ENCODE data around the gene MPHOSPH8. TPM values are rescaled to one million over a fixed set of nuclear protein-coding genes. Genes with fewer than 3 reads are reported as not detected.
"Not testable (repeated sequence)": the region's sequence is repeated elsewhere in the genome, so short reads cannot be mapped to it uniquely, and the experiment has no call there.

The MPHOSPH8 gene
- total and polyA plus RNA-seq, 2 of the 4 experiments (the other 2 are of a cell fraction): 11.7 to 16.4 TPM

GRCh38 chr13:19695829-19696228 lies 62.4 kb downstream of the MPHOSPH8 start:
- no peak overlapping the region for H2BK20ac ChIP-seq (ENCODE audit: low read depth, low read length)

GRCh38 chr13:19700963-19701362 lies 67.5 kb downstream of the MPHOSPH8 start:
- H2BK5ac ChIP-seq (ENCODE audit: low read depth, low read length, poor library complexity, severe bottlenecking); H2AK5ac ChIP-seq (ENCODE audit: low read depth, low read length); H3K9ac ChIP-seq (ENCODE audit: low read depth, low read length); H3K23ac ChIP-seq (ENCODE audit: low read depth, low read length); H4K8ac ChIP-seq (ENCODE audit: low read depth in 2 of 2, low read length in 2 of 2); H3K56ac ChIP-seq (ENCODE audit: extremely low read depth, insufficient read depth, low read length); dilution Hi-C loops (cut with HindIII; ENCODE audit: low sequenced_read_pairs, unreplicated experiment); H2AK9ac ChIP-seq (replicated peaks; ENCODE audit: low read depth, low read length, poor library complexity); H3K4me3 ChIP-seq (ENCODE audit: insufficient read depth, low read depth, low read length); H4K91ac ChIP-seq (ENCODE audit: insufficient read depth, low read depth, low read length); H2AFZ ChIP-seq (replicated peaks; ENCODE audit: low read length, poor library complexity); H3K4me2 ChIP-seq (ENCODE audit: low read depth, low read length); H4K5ac ChIP-seq (ENCODE audit: low read depth, low read length); H3K9me3 ChIP-seq (ENCODE audit: control insufficient read depth, insufficient read depth, low read length); H3K9me1 ChIP-seq (ENCODE audit: insufficient read depth, low read length); ATAC-seq (ENCODE audit: low read depth); H3K27ac ChIP-seq (ENCODE audit: insufficient read depth, low read length); H2BK15ac ChIP-seq (ENCODE audit: low read depth, low read length); H3K18ac ChIP-seq (ENCODE audit: low read depth, low read length); H3K27me3 ChIP-seq (ENCODE audit: control insufficient read depth, insufficient read depth, low read length); H2BK20ac ChIP-seq (ENCODE audit: low read depth, low read length); H3K4me1 ChIP-seq (ENCODE audit: control insufficient read depth, insufficient read depth, low read length); H3K36me3 ChIP-seq (ENCODE audit: control insufficient read depth, insufficient read depth, low read length); H3K14ac ChIP-seq (replicated peaks; ENCODE audit: low read depth, low read length); CTCF ChIA-PET; DNase-seq; POLR2A ChIA-PET (ENCODE audit: unreplicated experiment); H4K20me1 ChIP-seq (ENCODE audit: insufficient read depth, low read length); BruUV-seq (replicated peaks); H3K4ac ChIP-seq (ENCODE audit: low read depth, low read length); H2BK120ac ChIP-seq (ENCODE audit: low read depth, low read length): not testable (repeated sequence)
- H3K79me1 ChIP-seq (ENCODE audit: low read depth in 1 of 2, low read length in 2 of 2): peaks cover 3 to 12% of the 10 kb centered on the region in 2 experiments; a peak in 3 of 4 replicates
- WGBS, 2 experiments (ENCODE audit: extremely low coverage in 2 of 2, insufficient read length in 1 of 2): no CpG with 5 or more reads among the region's 5 CpGs
- intact Hi-C loops (cut with micrococcal nuclease): loop anchor here (10.0 kb wide), 1 partner anchor 254 kb away; the partner anchor contains the start of gene ZMYM2
- in situ Hi-C loops (cut with MboI; ENCODE audit: low sequenced_read_pairs): loop anchor here (10.0 kb wide), 1 partner anchor 496 kb away; no protein-coding TSS in a partner anchor

More at GRCh38 chr13:19695829-19696228, 62.4 kb downstream of the MPHOSPH8 start:
- Histone ChIP-seq H2BK15ac (ENCODE audit: low read depth, low read length) (no peak overlapping the region), H3K4ac (ENCODE audit: low read depth, low read length) (no peak overlapping the region), H3K56ac (ENCODE audit: extremely low read depth, insufficient read depth, low read length) (no peak overlapping the region), H3K79me1 (ENCODE audit: low read depth in 1 of 2, low read length in 2 of 2) (peaks cover 12 to 48% of the 10 kb centered on the region in 2 experiments), H4K5ac (ENCODE audit: low read depth, low read length) (no peak overlapping the region), H4K20me1 (ENCODE audit: insufficient read depth, low read length) (no peaks in the 10 kb centered on the region), H3K4me3 (ENCODE audit: insufficient read depth, low read depth, low read length) (no peak overlapping the region), H3K27ac (ENCODE audit: insufficient read depth, low read length) (no peak overlapping the region), H3K23ac (ENCODE audit: low read depth, low read length) (no peak overlapping the region), H2BK120ac (ENCODE audit: low read depth, low read length) (no peak overlapping the region), H4K8ac (ENCODE audit: low read depth in 2 of 2, low read length in 2 of 2) (no peak overlapping the region), H3K18ac (ENCODE audit: low read depth, low read length) (no peak overlapping the region), H2AK9ac (replicated peaks; ENCODE audit: low read depth, low read length, poor library complexity) (no peak overlapping the region), H3K4me2 (ENCODE audit: low read depth, low read length) (no peak overlapping the region), H3K36me3 (ENCODE audit: control insufficient read depth, insufficient read depth, low read length) (0 out of 2 replicates have a peak, but pooled peaks cover 4% of the 10 kb centered on the region), H2BK5ac (ENCODE audit: low read depth, low read length, poor library complexity, severe bottlenecking) (no peak overlapping the region), H2AK5ac (ENCODE audit: low read depth, low read length) (no peak overlapping the region), H3K27me3 (ENCODE audit: control insufficient read depth, insufficient read depth, low read length) (no peaks in the 10 kb centered on the region), H3K14ac (replicated peaks; ENCODE audit: low read depth, low read length) (no peak overlapping the region), H3K4me1 (ENCODE audit: control insufficient read depth, insufficient read depth, low read length) (peaks cover 6% of the 10 kb centered on the region), H2AFZ (replicated peaks; ENCODE audit: low read length, poor library complexity) (no peak overlapping the region), H4K91ac (ENCODE audit: insufficient read depth, low read depth, low read length) (no peak overlapping the region), H3K9me3 (ENCODE audit: control insufficient read depth, insufficient read depth, low read length) (no peaks in the 10 kb centered on the region), H3K9ac (ENCODE audit: low read depth, low read length) (no peak overlapping the region), H3K9me1 (ENCODE audit: insufficient read depth, low read length) (no peaks in the 10 kb centered on the region; the same call in none of the 2 replicates)
- WGBS, 2 experiments (ENCODE audit: extremely low coverage in 2 of 2, insufficient read length in 1 of 2): no CpG with 5 or more reads among the region's 3 CpGs
- ATAC-seq (ENCODE audit: low read depth) (no peak), DNase-seq (no peak)
- intact Hi-C loops (cut with micrococcal nuclease) (no loop called here), dilution Hi-C loops (cut with HindIII; ENCODE audit: low sequenced_read_pairs, unreplicated experiment) (no loop called here), in situ Hi-C loops (cut with MboI; ENCODE audit: low sequenced_read_pairs) (no loop called here)
- BruUV-seq (replicated peaks): no TSS peak
- POLR2A ChIA-PET (ENCODE audit: unreplicated experiment): no interaction called here
- CTCF ChIA-PET: no interaction called here
- no peak for TF ChIP-seq CHD1 (IDR thresholded peaks at IDR 0.05; ENCODE audit: low read depth, low read length)
- TF ChIP-seq MXI1 (IDR thresholded peaks at IDR 0.05; ENCODE audit: borderline replicate concordance, low read depth, low read length): no peak
- no peak for TF ChIP-seq RCOR1 (IDR thresholded peaks at IDR 0.05; ENCODE audit: insufficient replicate concordance, low read length)
- TF ChIP-seq POLR2A (IDR thresholded peaks at IDR 0.05; ENCODE audit: low read depth, low read length): no peak
- TF ChIP-seq RFX5 (IDR thresholded peaks at IDR 0.05; ENCODE audit: low read depth, low read length): no peak
- TF ChIP-seq, protein P1, sequence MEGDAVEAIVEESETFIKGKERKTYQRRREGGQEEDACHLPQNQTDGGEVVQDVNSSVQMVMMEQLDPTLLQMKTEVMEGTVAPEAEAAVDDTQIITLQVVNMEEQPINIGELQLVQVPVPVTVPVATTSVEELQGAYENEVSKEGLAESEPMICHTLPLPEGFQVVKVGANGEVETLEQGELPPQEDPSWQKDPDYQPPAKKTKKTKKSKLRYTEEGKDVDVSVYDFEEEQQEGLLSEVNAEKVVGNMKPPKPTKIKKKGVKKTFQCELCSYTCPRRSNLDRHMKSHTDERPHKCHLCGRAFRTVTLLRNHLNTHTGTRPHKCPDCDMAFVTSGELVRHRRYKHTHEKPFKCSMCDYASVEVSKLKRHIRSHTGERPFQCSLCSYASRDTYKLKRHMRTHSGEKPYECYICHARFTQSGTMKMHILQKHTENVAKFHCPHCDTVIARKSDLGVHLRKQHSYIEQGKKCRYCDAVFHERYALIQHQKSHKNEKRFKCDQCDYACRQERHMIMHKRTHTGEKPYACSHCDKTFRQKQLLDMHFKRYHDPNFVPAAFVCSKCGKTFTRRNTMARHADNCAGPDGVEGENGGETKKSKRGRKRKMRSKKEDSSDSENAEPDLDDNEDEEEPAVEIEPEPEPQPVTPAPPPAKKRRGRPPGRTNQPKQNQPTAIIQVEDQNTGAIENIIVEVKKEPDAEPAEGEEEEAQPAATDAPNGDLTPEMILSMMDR (conservative IDR thresholded peaks at IDR 0.05; ENCODE audit: low read depth, low read length): no peak
